MCF 10A (cell line): ENCODE measurements around the gene PFDN2. TPM values are rescaled to one million over a fixed set of nuclear protein-coding genes. Genes with fewer than 3 reads are reported as not detected.

Source experiments
- BruUV-seq: library from RNA; stranded (reverse); fragments of 400-500 nt; replicated peaks from 2 replicates; lab custom pipeline; 2021; lab: Mats Ljungman, UMichigan
- CTCF ChIA-PET: fragments of 300-600 bp; sonication (Branson Sonifier 250); formaldehyde crosslinking; extraction: SDS; loops from one replicate; lab custom pipeline; 2021; ENCODE audit warnings: antibody characterized with exemption, inconsistent platforms; lab: Yijun Ruan, JAX
- POLR2A ChIA-PET: fragments of 300-600, 350-650 bp; sonication (Branson Sonifier 250); formaldehyde crosslinking; extraction: SDS; loops from one replicate; lab custom pipeline; 2020; ENCODE audit warnings: antibody characterized with exemption, inconsistent platforms; lab: Yijun Ruan, JAX
- DNase-seq: peaks from one replicate; pipeline ENCODE4 v3.0.0-alpha.2; 2018; ENCODE audit not compliant: unreplicated experiment
- H3K27ac Mint-ChIP-seq: one replicate; pipeline ENCODE4 v1.8.0; 2022; ENCODE audit warnings: mild to moderate bottlenecking, low read depth, mixed read lengths; ENCODE audit not compliant: unreplicated experiment
- H3K27me3 Mint-ChIP-seq: one replicate; pipeline ENCODE4 v1.8.0; 2022; ENCODE audit warnings: mixed read lengths; ENCODE audit not compliant: insufficient read depth, unreplicated experiment
- H3K36me3 Mint-ChIP-seq: one replicate; pipeline ENCODE4 v1.8.0; 2022; ENCODE audit warnings: mild to moderate bottlenecking, moderate library complexity, mixed read lengths; ENCODE audit not compliant: insufficient read depth, unreplicated experiment
- H3K4me1 Mint-ChIP-seq: one replicate; pipeline ENCODE4 v1.8.0; 2022; ENCODE audit warnings: mixed read lengths; ENCODE audit not compliant: insufficient read depth, unreplicated experiment
- H3K4me3 Mint-ChIP-seq: one replicate; pipeline ENCODE4 v1.8.0; 2022; ENCODE audit warnings: mild to moderate bottlenecking, moderate library complexity, mixed read lengths; ENCODE audit not compliant: unreplicated experiment
- H3K9me3 Mint-ChIP-seq: one replicate; pipeline ENCODE4 v1.8.0; 2022; ENCODE audit warnings: mixed read lengths; ENCODE audit not compliant: unreplicated experiment
- intact Hi-C: fragments of 100-400 bp; cut with micrococcal nuclease; formaldehyde crosslinking; loops from 2 replicates; pipeline ENCODE4 v1.14.1; 2022
- total RNA-seq: library from RNA; stranded (reverse); gene quantifications from 2 replicates; pipeline ENCODE4 v1.2.3, GENCODE V29; 2022
- TF ChIP-seq, protein P1 (sequence below): fragments of 200-600 bp; IDR thresholded peaks from one replicate; pipeline ENCODE4 v1.8.0; 2022; ENCODE audit warnings: antibody characterized with exemption, mild to moderate bottlenecking; ENCODE audit not compliant: unreplicated experiment

PFDN2 gene
- total RNA-seq, 1 experiment from 2014 or later, result 514 TPM

DNA sequence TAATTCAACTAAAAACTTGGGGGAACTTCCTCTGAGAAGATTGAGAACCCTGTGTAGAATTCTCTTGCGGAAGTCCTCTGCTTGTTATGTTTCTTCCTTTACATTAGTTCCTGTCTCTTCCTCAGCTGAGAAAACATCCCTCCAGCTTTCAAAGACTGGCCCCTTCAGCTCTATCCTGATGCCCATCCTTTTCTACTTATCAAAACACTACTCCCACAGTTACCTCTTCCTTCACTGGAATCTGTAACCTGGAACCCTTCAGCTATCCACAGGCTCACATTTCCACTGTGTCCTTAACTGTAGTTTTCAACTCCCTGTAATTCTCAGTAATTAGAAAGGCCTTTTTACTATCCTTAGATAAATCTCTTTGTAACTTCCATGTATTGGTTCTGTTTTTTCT lies 20.6 kb upstream of the PFDN2 start:
- no peaks in the 10 kb centered on the region for H3K9me3 Mint-ChIP-seq
- peaks cover 4% of the 10 kb centered on the region for H3K4me1 Mint-ChIP-seq
- no peak overlapping the region for H3K27ac Mint-ChIP-seq
- CTCF ChIA-PET, result interaction anchor here (0.6 to 7.3 kb wide), 27 partner anchors 11 to 520 kb away, joined by 3 to 53 read pairs (median 4); partner anchors contain the start of genes KLHDC9 and USF1
- POLR2A ChIA-PET, result interaction anchor here (0.6 to 11.8 kb wide), 6 partner anchors 9 to 118 kb away, joined by 3 to 210 read pairs (median 3); partner anchors contain the start of genes F11R, UFC1 and USP21
- no peak for DNase-seq
- no TSS peak for BruUV-seq
- H3K27me3 Mint-ChIP-seq, result no peaks in the 10 kb centered on the region
- H3K4me3 Mint-ChIP-seq, result no peak overlapping the region
- intact Hi-C loops, result loop anchor here (10.0 kb wide), 1 partner anchor 94 kb away; the partner anchor contains the start of gene USF1
- TF ChIP-seq, protein P1, sequence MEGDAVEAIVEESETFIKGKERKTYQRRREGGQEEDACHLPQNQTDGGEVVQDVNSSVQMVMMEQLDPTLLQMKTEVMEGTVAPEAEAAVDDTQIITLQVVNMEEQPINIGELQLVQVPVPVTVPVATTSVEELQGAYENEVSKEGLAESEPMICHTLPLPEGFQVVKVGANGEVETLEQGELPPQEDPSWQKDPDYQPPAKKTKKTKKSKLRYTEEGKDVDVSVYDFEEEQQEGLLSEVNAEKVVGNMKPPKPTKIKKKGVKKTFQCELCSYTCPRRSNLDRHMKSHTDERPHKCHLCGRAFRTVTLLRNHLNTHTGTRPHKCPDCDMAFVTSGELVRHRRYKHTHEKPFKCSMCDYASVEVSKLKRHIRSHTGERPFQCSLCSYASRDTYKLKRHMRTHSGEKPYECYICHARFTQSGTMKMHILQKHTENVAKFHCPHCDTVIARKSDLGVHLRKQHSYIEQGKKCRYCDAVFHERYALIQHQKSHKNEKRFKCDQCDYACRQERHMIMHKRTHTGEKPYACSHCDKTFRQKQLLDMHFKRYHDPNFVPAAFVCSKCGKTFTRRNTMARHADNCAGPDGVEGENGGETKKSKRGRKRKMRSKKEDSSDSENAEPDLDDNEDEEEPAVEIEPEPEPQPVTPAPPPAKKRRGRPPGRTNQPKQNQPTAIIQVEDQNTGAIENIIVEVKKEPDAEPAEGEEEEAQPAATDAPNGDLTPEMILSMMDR, result no peak
- H3K36me3 Mint-ChIP-seq, result peaks cover 36% of the 10 kb centered on the region

DNA sequence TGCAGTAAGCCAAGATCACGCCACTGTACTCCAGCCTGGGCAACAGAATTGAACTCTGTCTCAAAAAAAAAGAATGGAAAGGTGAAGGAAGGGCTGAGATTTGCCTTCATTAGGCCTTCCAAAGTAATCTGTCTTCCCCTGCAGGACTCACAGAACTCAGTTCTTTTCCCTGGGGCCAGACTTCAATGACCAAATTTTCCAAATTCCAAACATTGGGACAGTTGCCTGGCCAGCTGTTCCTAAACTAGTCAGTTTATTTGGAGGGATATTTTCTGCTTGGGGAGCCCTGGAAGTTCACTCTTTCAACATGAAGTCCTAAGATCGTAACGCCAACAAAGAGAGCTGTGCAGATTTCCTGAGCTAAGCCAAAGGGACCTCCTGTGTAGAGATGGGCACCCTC lies 20.0 kb upstream of the PFDN2 start:
- BruUV-seq, result no TSS peak
- Mint-ChIP-seq H3K36me3 (peaks cover 32% of the 10 kb centered on the region), H3K9me3 (no peaks in the 10 kb centered on the region), H3K4me1 (peaks cover 4% of the 10 kb centered on the region), H3K4me3 (no peak overlapping the region), H3K27me3 (no peaks in the 10 kb centered on the region), H3K27ac (no peak overlapping the region)
- intact Hi-C loops, result loop anchor here (10.0 kb wide), 1 partner anchor 93 kb away; the partner anchor contains the start of gene USF1
- TF ChIP-seq, protein P1, result no peak
- ChIA-PET CTCF (interaction anchor here (0.5 to 7.3 kb wide), 23 partner anchors 10 to 464 kb away, joined by 3 to 53 read pairs (median 5); partner anchors contain the start of genes KLHDC9 and PPOX), POLR2A (interaction anchor here (0.8 to 11.8 kb wide), 7 partner anchors 13 to 118 kb away, joined by 3 to 210 read pairs (median 3); partner anchors contain the start of genes F11R, UFC1, USF1 and USP21)
- no peak for DNase-seq

- no peak for DNase-seq
- TF ChIP-seq, protein P1, result no peak
- intact Hi-C loops, result loop anchor here (2.0 to 10.0 kb wide), 2 partner anchors 60 to 88 kb away; partner anchors contain the start of gene USF1
- POLR2A ChIA-PET, result interaction anchor here (0.7 to 11.8 kb wide), 38 partner anchors 8 to 1457 kb away, joined by 3 to 210 read pairs (median 5); partner anchors contain the start of genes ADAMTS4, B4GALT3, DUSP12 and F11R
- Mint-ChIP-seq H3K4me3 (no peak overlapping the region), H3K9me3 (no peaks in the 10 kb centered on the region), H3K4me1 (peaks cover 23% of the 10 kb centered on the region), H3K27ac (no peak overlapping the region), H3K36me3 (peaks cover 52% of the 10 kb centered on the region), H3K27me3 (no peaks in the 10 kb centered on the region)
- CTCF ChIA-PET, result interaction anchor here (0.7 to 2.2 kb wide), 18 partner anchors 11 to 1373 kb away, joined by 3 to 6 read pairs (median 4); partner anchors contain the start of genes NIT1 and PFDN2
- BruUV-seq, result TSS peak; percentile 76
Observed at GRCh38 chr1:161133220-161133740, 15.4 kb upstream of the PFDN2 start.
